ENCODE results near the gene GANAB.
"Not testable (repeated sequence)": the region's sequence is repeated elsewhere in the genome, so short reads cannot be mapped to it uniquely, and the experiment has no call there.

The GANAB gene

GRCh38 chr11:62677714-62678113 is 31.3 kb upstream of the GANAB start:
- POLR2A ChIA-PET: interaction anchor here (1.2 to 6.0 kb wide), 5 partner anchors 13 to 164 kb away, joined by 4 to 34 read pairs (median 5); partner anchors contain the start of genes C11orf98, CSKMT, HNRNPUL2 and TUT1
- no peak for DNase-seq (ENCODE audit: extremely low spot score)
- CTCF ChIA-PET: no interaction called here
- TF ChIP-seq L3MBTL2 (conservative IDR thresholded peaks at IDR 0.05) (no peak), FOXK2 (IDR thresholded peaks at IDR 0.05) (no peak)

- TF ChIP-seq FOXA1 (IDR thresholded peaks at IDR 0.05) (no peak), SP1 (IDR thresholded peaks at IDR 0.05) (no peak), FOXM1 (IDR thresholded peaks at IDR 0.05; ENCODE audit: borderline replicate concordance) (no peak), TARDBP (IDR thresholded peaks at IDR 0.05) (no peak), LEF1 (IDR thresholded peaks at IDR 0.05; ENCODE audit: borderline replicate concordance) (no peak), BHLHE40 (IDR thresholded peaks at IDR 0.05; ENCODE audit: borderline replicate concordance) (no peak), CTBP1 (IDR thresholded peaks at IDR 0.05; ENCODE audit: borderline replicate concordance) (no peak), ELF4 (IDR thresholded peaks at IDR 0.05) (no peak), L3MBTL2 (conservative IDR thresholded peaks at IDR 0.05) (no peak), SUZ12 (IDR thresholded peaks at IDR 0.05) (no peak), FOXK2 (IDR thresholded peaks at IDR 0.05) (no peak), PKNOX1 (IDR thresholded peaks at IDR 0.05) (no peak), ZNF384 (IDR thresholded peaks at IDR 0.05) (no peak), NFRKB (IDR thresholded peaks at IDR 0.05) (no peak), HDGF (IDR thresholded peaks at IDR 0.05; ENCODE audit: borderline replicate concordance) (no peak), ARNT (IDR thresholded peaks at IDR 0.05) (no peak)
- no peak for DNase-seq (ENCODE audit: extremely low spot score)
- ChIA-PET POLR2A (interaction anchor here (0.6 to 6.0 kb wide), 9 partner anchors 12 to 1387 kb away, joined by 3 to 34 read pairs (median 4); partner anchors contain the start of genes C11orf98, CSKMT, HNRNPUL2 and INTS5), CTCF (interaction anchor here (0.8 kb wide), 1 partner anchor 163 kb away, joined by 3 read pairs; no protein-coding TSS in a partner anchor)
These were observed 30.7 kb upstream of the GANAB start for GRCh38 chr11:62677156-62677555.

DNA sequence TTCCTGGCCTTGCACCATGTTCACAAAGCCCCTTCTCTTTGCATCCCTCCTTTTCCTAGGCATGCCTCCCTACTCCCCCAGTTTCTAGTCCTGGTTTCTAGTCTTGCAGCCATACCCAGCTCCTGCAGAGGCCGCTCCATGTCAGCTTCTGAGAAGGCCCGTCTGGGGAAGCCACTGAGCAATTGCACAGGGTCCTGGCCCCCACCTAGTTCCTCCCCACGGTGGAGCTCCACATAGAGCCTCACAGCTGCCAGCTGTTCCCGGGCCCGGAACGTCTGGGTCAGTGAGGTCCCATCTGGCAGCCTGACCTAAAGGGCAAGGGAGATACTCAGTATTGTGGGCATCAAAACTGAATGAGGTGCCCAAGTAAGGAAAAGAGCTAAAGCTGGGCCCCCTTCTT is 30.3 kb upstream of the GANAB start:
- ChIA-PET CTCF (interaction anchor here (0.7 to 0.8 kb wide), 2 partner anchors 111 to 164 kb away, joined by 3 read pairs; partner anchors contain the start of gene TMEM179B), POLR2A (interaction anchor here (0.6 to 6.0 kb wide), 8 partner anchors 12 to 1387 kb away, joined by 3 to 34 read pairs (median 4); partner anchors contain the start of genes C11orf98, CSKMT, HNRNPUL2 and INTS5)
- DNase-seq (ENCODE audit: extremely low spot score): no peak
- TF ChIP-seq NFRKB (IDR thresholded peaks at IDR 0.05) (no peak), PKNOX1 (IDR thresholded peaks at IDR 0.05) (no peak), FOXA1 (IDR thresholded peaks at IDR 0.05) (no peak), CTBP1 (IDR thresholded peaks at IDR 0.05; ENCODE audit: borderline replicate concordance) (no peak)

- CTCF ChIA-PET: interaction anchor here (0.9 kb wide), 1 partner anchor 84 kb away, joined by 3 read pairs; the partner anchor contains the start of gene TUT1
- POLR2A ChIA-PET: interaction anchor here (6.0 kb wide), 1 partner anchor 10 kb away, joined by 34 read pairs; the partner anchor contains the start of genes C11orf98 and CSKMT
These were observed 29.0 kb upstream of the GANAB start for GRCh38 chr11:62675415-62675814.

DNA sequence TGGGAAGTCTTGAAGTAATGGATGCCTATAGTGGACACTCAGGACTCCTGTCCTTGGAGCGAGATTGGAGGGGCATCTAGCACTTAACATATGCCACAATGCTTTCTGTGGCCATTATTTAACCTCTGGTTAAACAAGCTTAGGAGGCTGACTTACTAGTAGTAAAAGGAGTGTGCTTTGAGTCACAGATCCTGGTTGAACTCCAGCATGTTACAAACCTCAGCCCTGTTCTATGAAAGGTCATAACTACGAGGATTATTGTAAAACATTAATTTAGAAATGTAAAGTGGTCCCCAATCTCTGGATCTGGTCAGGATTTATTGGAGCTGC is 26.7 kb upstream of the GANAB start:
- TF ChIP-seq ZNF384 (IDR thresholded peaks at IDR 0.05) (0 out of 2 replicates have a peak, but pooled peaks have one; percentile 4), HDGF (IDR thresholded peaks at IDR 0.05; ENCODE audit: borderline replicate concordance) (no peak)
- POLR2A ChIA-PET: interaction anchor here (1.8 to 7.2 kb wide), 7 partner anchors 8 to 168 kb away, joined by 7 to 61 read pairs (median 23); partner anchors contain the start of genes C11orf98, CSKMT, GANAB and INTS5
- no peak for DNase-seq (ENCODE audit: extremely low spot score)
- CTCF ChIA-PET: interaction anchor here (0.6 kb wide), 1 partner anchor 62 kb away, joined by 7 read pairs; no protein-coding TSS in a partner anchor

More at GRCh38 chr11:62675415-62675814, 29.0 kb upstream of the GANAB start:
- not testable (repeated sequence) for DNase-seq (ENCODE audit: extremely low spot score)

DNA sequence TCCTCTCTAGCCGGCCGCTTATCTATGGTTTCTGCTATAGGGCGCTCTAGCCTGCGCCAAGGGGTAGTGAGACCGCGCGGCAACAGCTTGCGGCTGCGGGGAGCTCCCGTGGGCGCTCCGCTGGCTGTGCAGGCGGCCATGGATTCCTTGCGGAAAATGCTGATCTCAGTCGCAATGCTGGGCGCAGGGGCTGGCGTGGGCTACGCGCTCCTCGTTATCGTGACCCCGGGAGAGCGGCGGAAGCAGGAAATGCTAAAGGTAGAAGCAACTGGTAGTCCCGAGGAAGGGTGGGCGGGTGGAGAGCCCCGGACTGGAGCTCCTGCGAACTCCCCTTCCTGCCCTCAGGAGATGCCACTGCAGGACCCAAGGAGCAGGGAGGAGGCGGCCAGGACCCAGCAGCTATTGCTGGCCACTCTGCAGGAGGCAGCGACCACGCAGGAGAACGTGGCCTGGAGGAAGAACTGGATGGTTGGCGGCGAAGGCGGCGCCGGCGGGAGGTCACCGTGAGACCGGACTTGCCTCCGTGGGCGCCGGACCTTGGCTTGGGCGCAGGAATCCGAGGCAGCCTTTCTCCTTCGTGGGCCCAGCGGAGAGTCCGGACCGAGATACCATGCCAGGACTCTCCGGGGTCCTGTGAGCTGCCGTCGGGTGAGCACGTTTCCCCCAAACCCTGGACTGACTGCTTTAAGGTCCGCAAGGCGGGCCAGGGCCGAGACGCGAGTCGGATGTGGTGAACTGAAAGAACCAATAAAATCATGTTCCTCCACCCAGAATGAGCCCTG is 25.4 kb upstream of the GANAB start, which contains the start of the genes LBHD1 and UQCC3:
TSS of gene LBHD1 (minus strand) at position 660 of the 782 bp plus-strand sequence. CDS start 2,236 bp downstream, outside the sequence.
TSS of gene UQCC3 (plus strand) at position 66 of the 782 bp plus-strand sequence. CDS start at position 139, 73 bp downstream.
- DNase-seq (ENCODE audit: extremely low spot score): peak; percentile 62
- ChIA-PET POLR2A (interaction anchor here (0.7 to 7.2 kb wide), 44 partner anchors 9 to 276 kb away, joined by 3 to 61 read pairs (median 5); partner anchors contain the start of genes B3GAT3, BSCL2, EEF1G and GANAB), CTCF (interaction anchor here (0.5 to 2.1 kb wide), 4 partner anchors 9 to 211 kb away, joined by 3 to 13 read pairs (median 4); no protein-coding TSS in a partner anchor)
- TF ChIP-seq ELF4 (IDR thresholded peaks at IDR 0.05): peak; percentile 56
- peak; percentile 26; the same call in 1 of the 2 replicates for TF ChIP-seq L3MBTL2 (conservative IDR thresholded peaks at IDR 0.05)
- no peak for TF ChIP-seq FOXM1 (IDR thresholded peaks at IDR 0.05; ENCODE audit: borderline replicate concordance)
- 0 out of 2 replicates have a peak, but pooled peaks have one; percentile 6 for TF ChIP-seq CTBP1 (IDR thresholded peaks at IDR 0.05; ENCODE audit: borderline replicate concordance)

DNA sequence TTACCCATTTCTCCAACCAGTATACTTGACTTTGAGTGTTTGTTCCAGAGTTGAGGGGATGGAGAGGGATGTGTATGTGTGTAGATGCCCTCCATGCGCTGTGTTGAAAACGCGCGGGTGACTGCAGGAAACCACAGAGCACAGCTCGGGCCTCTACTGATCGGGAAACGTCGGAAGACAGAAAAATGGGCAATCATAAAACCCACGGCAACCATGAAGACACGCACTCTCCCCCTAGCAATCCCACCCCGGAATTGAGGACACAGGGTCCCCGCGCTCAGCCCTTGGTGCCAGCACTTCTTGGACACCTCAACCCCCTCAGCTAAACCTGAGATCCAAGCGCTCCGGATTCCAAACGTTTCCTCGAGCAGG is 24.8 kb upstream of the GANAB start:
- no peak for DNase-seq (ENCODE audit: extremely low spot score)
- ChIA-PET CTCF (interaction anchor here (1.0 to 2.1 kb wide), 2 partner anchors 10 to 77 kb away, joined by 5 to 13 read pairs; no protein-coding TSS in a partner anchor), POLR2A (interaction anchor here (0.7 to 7.2 kb wide), 41 partner anchors 8 to 275 kb away, joined by 3 to 61 read pairs (median 6); partner anchors contain the start of genes B3GAT3, BSCL2, EEF1G and GANAB)
- TF ChIP-seq ARNT (IDR thresholded peaks at IDR 0.05) (no peak), FOXM1 (IDR thresholded peaks at IDR 0.05; ENCODE audit: borderline replicate concordance) (no peak), SP1 (IDR thresholded peaks at IDR 0.05) (no peak), L3MBTL2 (conservative IDR thresholded peaks at IDR 0.05) (no peak; the same call in 1 of the 2 replicates), ELF4 (IDR thresholded peaks at IDR 0.05) (no peak), HDGF (IDR thresholded peaks at IDR 0.05; ENCODE audit: borderline replicate concordance) (no peak), SUZ12 (IDR thresholded peaks at IDR 0.05) (no peak), PKNOX1 (IDR thresholded peaks at IDR 0.05) (no peak), LEF1 (IDR thresholded peaks at IDR 0.05; ENCODE audit: borderline replicate concordance) (no peak), ZNF384 (IDR thresholded peaks at IDR 0.05) (no peak), TARDBP (IDR thresholded peaks at IDR 0.05) (no peak), NFRKB (IDR thresholded peaks at IDR 0.05) (no peak), FOXA1 (IDR thresholded peaks at IDR 0.05) (no peak), BHLHE40 (IDR thresholded peaks at IDR 0.05; ENCODE audit: borderline replicate concordance) (no peak), CTBP1 (IDR thresholded peaks at IDR 0.05; ENCODE audit: borderline replicate concordance) (no peak), FOXK2 (IDR thresholded peaks at IDR 0.05) (no peak)

All from HEK293T (cell line).